NT2/D1 (cell line): ENCODE data around the gene EML1.

ENCODE experiments used
- DNase-seq: peaks from one replicate; pipeline ENCODE4 v3.0.0-alpha.2; 2011; ENCODE audit warnings: low read depth, low spot score
- H3K27me3 ChIP-seq: 2 replicates; pipeline ENCODE4 v1.6.0; 2011; ENCODE audit warnings: mild to moderate bottlenecking; ENCODE audit not compliant: insufficient read length, insufficient read depth
- H3K36me3 ChIP-seq: 2 replicates; pipeline ENCODE4 v1.6.1; 2011; ENCODE audit warnings: mild to moderate bottlenecking, low read length, mixed read lengths; ENCODE audit not compliant: insufficient read depth, insufficient read length
- H3K4me1 ChIP-seq: 2 replicates; pipeline ENCODE4 v1.5.1; 2011; ENCODE audit not compliant: insufficient read depth, insufficient read length
- H3K4me3 ChIP-seq: 2 replicates; pipeline ENCODE4 v1.5.1; 2011; ENCODE audit warnings: low read depth; ENCODE audit not compliant: insufficient read length
- H3K9ac ChIP-seq: 2 replicates; pipeline ENCODE4 v1.6.0; 2011; ENCODE audit warnings: low read depth; ENCODE audit not compliant: insufficient read length
- H3K9me3 ChIP-seq: 2 replicates; pipeline ENCODE4 v1.5.1; 2011; ENCODE audit warnings: mild to moderate bottlenecking, low read length; ENCODE audit not compliant: insufficient read depth
- SUZ12 ChIP-seq: IDR thresholded peaks from 2 replicates; pipeline ENCODE4 v1.6.1; 2011; ENCODE audit not compliant: insufficient read length, insufficient read depth; ENCODE audit errors: extremely low read depth
- YY1 ChIP-seq: IDR thresholded peaks from 2 replicates; pipeline ENCODE4 v1.6.1; 2011; ENCODE audit not compliant: insufficient read length, insufficient read depth
- ZNF274 ChIP-seq: IDR thresholded peaks from 2 replicates; pipeline ENCODE4 v1.6.1; 2011; ENCODE audit warnings: mild to moderate bottlenecking, low read depth, low read length

The EML1 gene

GRCh38 chr14:99938376-99938775 lies 145.2 kb downstream of the EML1 start:
- Histone ChIP-seq H3K4me3 (no peak overlapping the region), H3K9me3 (no peaks in the 10 kb centered on the region), H3K4me1 (no peaks in the 10 kb centered on the region), H3K36me3 (peaks cover 63% of the 10 kb centered on the region), H3K27me3 (no peaks in the 10 kb centered on the region), H3K9ac (no peak overlapping the region)
- DNase-seq, result no peak
- TF ChIP-seq YY1 (no peak), SUZ12 (no peak), ZNF274 (no peak)

- H3K4me1 ChIP-seq, result no peaks in the 10 kb centered on the region
- H3K9me3 ChIP-seq, result no peaks in the 10 kb centered on the region
- peaks cover 65% of the 10 kb centered on the region for H3K36me3 ChIP-seq
- H3K27me3 ChIP-seq, result no peaks in the 10 kb centered on the region
- no peak overlapping the region for H3K9ac ChIP-seq
- TF ChIP-seq ZNF274 (no peak), SUZ12 (no peak), YY1 (no peak)
- no peak for DNase-seq
- no peak overlapping the region for H3K4me3 ChIP-seq
Measured at GRCh38 chr14:99938896-99939295, 145.7 kb downstream of the EML1 start.

GRCh38 chr14:99939421-99939820 lies 146.2 kb downstream of the EML1 start:
- DNase-seq, result no peak
- H3K36me3 ChIP-seq, result peaks cover 67% of the 10 kb centered on the region
- H3K9me3 ChIP-seq, result no peaks in the 10 kb centered on the region
- TF ChIP-seq YY1 (no peak), ZNF274 (no peak), SUZ12 (no peak)
- H3K4me3 ChIP-seq, result no peak overlapping the region
- H3K9ac ChIP-seq, result no peak overlapping the region
- H3K27me3 ChIP-seq, result no peaks in the 10 kb centered on the region
- no peaks in the 10 kb centered on the region for H3K4me1 ChIP-seq

GRCh38 chr14:99940064-99940463 lies 146.9 kb downstream of the EML1 start:
- H3K27me3 ChIP-seq, result no peaks in the 10 kb centered on the region
- TF ChIP-seq YY1 (no peak), SUZ12 (no peak), ZNF274 (no peak)
- DNase-seq, result no peak
- no peaks in the 10 kb centered on the region for H3K9me3 ChIP-seq
- no peak overlapping the region for H3K9ac ChIP-seq
- no peak overlapping the region for H3K4me3 ChIP-seq
- H3K4me1 ChIP-seq, result no peaks in the 10 kb centered on the region
- H3K36me3 ChIP-seq, result peaks cover 62% of the 10 kb centered on the region

- Histone ChIP-seq H3K9ac (no peak overlapping the region), H3K27me3 (no peaks in the 10 kb centered on the region), H3K36me3 (peaks cover 60% of the 10 kb centered on the region), H3K4me3 (no peak overlapping the region), H3K9me3 (no peaks in the 10 kb centered on the region), H3K4me1 (no peaks in the 10 kb centered on the region)
- no peak for DNase-seq
- TF ChIP-seq YY1 (no peak), ZNF274 (no peak), SUZ12 (no peak)
Measured at GRCh38 chr14:99941211-99941610, 148.0 kb downstream of the EML1 start.

GRCh38 chr14:99943620-99944019 lies 150.4 kb downstream of the EML1 start:
- no peaks in the 10 kb centered on the region for H3K27me3 ChIP-seq
- H3K36me3 ChIP-seq, result peaks cover 43% of the 10 kb centered on the region
- H3K9me3 ChIP-seq, result no peaks in the 10 kb centered on the region

GRCh38 chr14:99944241-99944651 lies 151.0 kb downstream of the EML1 start:
- Histone ChIP-seq H3K27me3 (no peaks in the 10 kb centered on the region), H3K9ac (no peak overlapping the region), H3K9me3 (no peaks in the 10 kb centered on the region), H3K4me3 (no peak overlapping the region), H3K36me3 (peaks cover 38% of the 10 kb centered on the region), H3K4me1 (no peaks in the 10 kb centered on the region)
- TF ChIP-seq SUZ12 (no peak), ZNF274 (no peak), YY1 (no peak)
- no peak for DNase-seq

More at GRCh38 chr14:99943620-99944019, 150.4 kb downstream of the EML1 start:
- Histone ChIP-seq H3K9ac (no peak overlapping the region), H3K4me3 (no peak overlapping the region), H3K4me1 (no peaks in the 10 kb centered on the region)
- DNase-seq, result no peak
- TF ChIP-seq YY1 (no peak), SUZ12 (no peak), ZNF274 (no peak)
